ENCODE measurements around the gene CDC7.
A peak's percentile ranks its signal among the peaks of the same experiment; 100 is the strongest.
"Not testable (repeated sequence)": the region's sequence is repeated elsewhere in the genome, so short reads cannot be mapped to it uniquely, and the experiment has no call there.

CDC7 gene

DNA sequence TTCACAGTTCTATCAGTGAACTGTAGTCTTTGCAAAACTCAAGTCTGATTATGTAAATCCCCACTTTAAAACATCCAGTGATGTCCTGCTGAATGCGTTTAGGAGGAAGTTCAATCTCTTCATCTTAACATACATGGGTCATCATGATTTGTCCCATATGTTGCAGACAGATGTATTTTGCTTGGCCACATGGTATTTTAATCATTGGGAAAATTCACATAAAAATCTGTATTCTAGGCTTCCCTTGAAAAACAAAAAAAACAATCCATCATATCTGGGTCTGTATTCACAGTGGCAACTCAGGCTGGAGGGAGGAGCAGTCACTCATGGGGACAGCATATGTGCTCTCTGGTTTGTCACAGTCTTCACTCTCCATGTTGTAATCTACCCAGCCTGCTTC lies 44.8 kb upstream of the CDC7 start:
- Histone ChIP-seq H3K9me2 (replicated peaks; ENCODE audit: control insufficient read depth, low read length) (no peaks in the 10 kb centered on the region), H3F3A (ENCODE audit: control insufficient read depth, insufficient read depth) (no peaks in the 10 kb centered on the region), H3K9me3 (ENCODE audit: control insufficient read depth, insufficient read depth, low read length) (no peaks in the 10 kb centered on the region), H3K27me3 (ENCODE audit: control insufficient read depth, low read length) (peaks cover 3% of the 10 kb centered on the region; the same call in 1 of the 2 replicates), H4K20me1 (ENCODE audit: control insufficient read depth, insufficient read depth, low read depth, low read length) (no peaks in the 10 kb centered on the region), H3K36me3 (ENCODE audit: control insufficient read depth, low read length) (no peaks in the 10 kb centered on the region), H3K79me2 (ENCODE audit: control insufficient read depth, low read length) (no peaks in the 10 kb centered on the region), H3K27ac (ENCODE audit: low read depth, low read length) (no peak overlapping the region), H3K4me3 (ENCODE audit: low read length) (no peak overlapping the region), H3K4me1 (ENCODE audit: control insufficient read depth, low read length) (no peaks in the 10 kb centered on the region), H3K4me2 (ENCODE audit: low read length) (no peak overlapping the region)
- TF ChIP-seq EZH2phosphoT487 (IDR thresholded peaks at IDR 0.05; ENCODE audit: borderline replicate concordance, low read length) (no peak), CTCF (IDR thresholded peaks at IDR 0.05; ENCODE audit: low read depth, low read length, poor library complexity, severe bottlenecking) (no peak)

GRCh38 chr1:91465350-91465749 lies 35.3 kb upstream of the CDC7 start:
- not testable (repeated sequence) for H3K27ac ChIP-seq (ENCODE audit: low read depth, low read length); H3K27me3 ChIP-seq (ENCODE audit: control insufficient read depth, low read length); H3K9me2 ChIP-seq (replicated peaks; ENCODE audit: control insufficient read depth, low read length); H3K9me3 ChIP-seq (ENCODE audit: control insufficient read depth, insufficient read depth, low read length); H3K4me3 ChIP-seq (ENCODE audit: low read length); H3K4me2 ChIP-seq (ENCODE audit: low read length); H3K4me1 ChIP-seq (ENCODE audit: control insufficient read depth, low read length); H3F3A ChIP-seq (ENCODE audit: control insufficient read depth, insufficient read depth); H3K79me2 ChIP-seq (ENCODE audit: control insufficient read depth, low read length); H4K20me1 ChIP-seq (ENCODE audit: control insufficient read depth, insufficient read depth, low read depth, low read length); H3K36me3 ChIP-seq (ENCODE audit: control insufficient read depth, low read length)

DNA sequence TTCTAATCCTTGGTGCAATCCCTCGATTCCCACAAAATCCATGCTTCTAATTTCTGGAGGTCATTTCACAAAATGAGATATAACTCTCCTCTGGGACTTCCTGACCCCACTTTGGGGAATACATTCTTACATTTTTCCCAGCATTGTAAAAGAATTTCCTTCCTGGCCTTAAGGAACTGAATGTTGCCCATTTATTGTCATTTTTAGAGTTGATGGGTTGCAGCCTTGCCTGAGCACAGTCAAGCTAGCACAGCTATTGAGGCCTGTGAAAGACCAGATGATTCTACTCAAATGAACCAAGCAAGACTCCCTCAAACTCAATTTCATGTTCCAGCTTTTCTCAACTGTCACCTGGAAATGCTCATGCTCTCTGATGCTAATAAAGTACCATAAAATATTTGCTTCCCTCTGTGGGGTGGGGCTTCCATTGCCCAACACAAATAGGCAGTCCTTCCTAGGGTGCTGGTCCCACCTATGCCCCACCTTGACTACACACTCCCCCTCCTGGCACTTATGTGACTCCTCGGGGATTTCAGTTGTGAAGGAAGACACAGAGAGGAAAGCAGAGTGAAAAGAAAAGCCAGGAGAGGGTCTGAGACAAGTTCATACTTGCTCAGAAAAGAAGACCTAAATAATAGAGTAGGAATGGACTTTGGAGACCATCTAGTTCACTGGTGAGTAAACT lies 24.0 kb upstream of the CDC7 start:
- Histone ChIP-seq H3K9me2 (replicated peaks; ENCODE audit: control insufficient read depth, low read length) (no peaks in the 10 kb centered on the region), H3K27me3 (ENCODE audit: control insufficient read depth, low read length) (0 out of 2 replicates have a peak, but pooled peaks cover 2% of the 10 kb centered on the region), H3K4me1 (ENCODE audit: control insufficient read depth, low read length) (no peaks in the 10 kb centered on the region), H3F3A (ENCODE audit: control insufficient read depth, insufficient read depth) (no peaks in the 10 kb centered on the region), H3K27ac (ENCODE audit: low read depth, low read length) (no peak overlapping the region), H3K36me3 (ENCODE audit: control insufficient read depth, low read length) (no peaks in the 10 kb centered on the region), H3K4me2 (ENCODE audit: low read length) (no peak overlapping the region), H4K20me1 (ENCODE audit: control insufficient read depth, insufficient read depth, low read depth, low read length) (no peaks in the 10 kb centered on the region), H3K4me3 (ENCODE audit: low read length) (no peak overlapping the region), H3K9me3 (ENCODE audit: control insufficient read depth, insufficient read depth, low read length) (no peaks in the 10 kb centered on the region), H3K79me2 (ENCODE audit: control insufficient read depth, low read length) (no peaks in the 10 kb centered on the region)
- no peak for TF ChIP-seq CTCF (IDR thresholded peaks at IDR 0.05; ENCODE audit: low read depth, low read length, poor library complexity, severe bottlenecking)
- TF ChIP-seq EZH2phosphoT487 (IDR thresholded peaks at IDR 0.05; ENCODE audit: borderline replicate concordance, low read length) = no peak

- Histone ChIP-seq H3K9me2 (replicated peaks; ENCODE audit: control insufficient read depth, low read length) (no peaks in the 10 kb centered on the region), H4K20me1 (ENCODE audit: control insufficient read depth, insufficient read depth, low read depth, low read length) (no peaks in the 10 kb centered on the region), H3K36me3 (ENCODE audit: control insufficient read depth, low read length) (no peaks in the 10 kb centered on the region), H3K79me2 (ENCODE audit: control insufficient read depth, low read length) (no peaks in the 10 kb centered on the region), H3K27me3 (ENCODE audit: control insufficient read depth, low read length) (no peaks in the 10 kb centered on the region), H3K4me1 (ENCODE audit: control insufficient read depth, low read length) (peaks cover 9% of the 10 kb centered on the region), H3K27ac (ENCODE audit: low read depth, low read length) (no peak overlapping the region), H3K9me3 (ENCODE audit: control insufficient read depth, insufficient read depth, low read length) (no peaks in the 10 kb centered on the region), H3K4me2 (ENCODE audit: low read length) (peak overlapping the region; percentile 13), H3F3A (ENCODE audit: control insufficient read depth, insufficient read depth) (no peaks in the 10 kb centered on the region), H3K4me3 (ENCODE audit: low read length) (no peak overlapping the region)
- TF ChIP-seq EZH2phosphoT487 (IDR thresholded peaks at IDR 0.05; ENCODE audit: borderline replicate concordance, low read length) = no peak
- no peak for TF ChIP-seq CTCF (IDR thresholded peaks at IDR 0.05; ENCODE audit: low read depth, low read length, poor library complexity, severe bottlenecking)
Observed at GRCh38 chr1:91487469-91487868, 13.2 kb upstream of the CDC7 start.
